HCT116 (cell line): ENCODE data around the gene SH2D7. TPM values are rescaled to one million over a fixed set of nuclear protein-coding genes. Genes with fewer than 3 reads are reported as not detected.
A peak's percentile ranks its signal among the peaks of the same experiment; 100 is the strongest.

Experiments used
- ATAC-seq: fragments of 200-7000 bp; cut with Tn5 transposase; 2 replicates; pipeline ENCODE4 v1.9.1; 2020; ENCODE audit warnings: mild to moderate bottlenecking, moderate library complexity
- BruUV-seq: library from RNA; stranded (reverse); fragments of 400-500 nt; replicated peaks from 2 replicates; lab custom pipeline; 2021; lab: Mats Ljungman, UMichigan
- CTCF ChIA-PET: fragments of 300-600 bp; sonication (Branson Sonifier 250); formaldehyde crosslinking; loops from one replicate; lab custom pipeline; 2021; ENCODE audit warnings: antibody characterized with exemption; lab: Charles Lee
- POLR2A ChIA-PET: fragments of 300-600, 350-600 bp; sonication (Branson Sonifier 250); formaldehyde crosslinking; loops from one replicate; lab custom pipeline; 2021; ENCODE audit warnings: antibody characterized with exemption; lab: Charles Lee
- RAD21 ChIA-PET, 2 experiments: fragments of 300-600 bp; sonication (Branson Sonifier 250); formaldehyde crosslinking; loops; one replicate each; lab custom pipeline; 2023; ENCODE audit warnings: low total read pairs in 2 of 2; ENCODE audit not compliant: uncharacterized antibody in 2 of 2, unreplicated experiment in 2 of 2, low non-redundant PET in 1 of 2; lab: Charles Lee
- DNase-seq: peaks from one replicate; pipeline ENCODE4 v3.0.0-alpha.2; 2010; ENCODE audit warnings: low read depth, low spot score
- H2AFZ ChIP-seq: fragments of 200-600 bp; shearing (Covaris generic), sonication (generic); 2 replicates; pipeline ENCODE4 v1.6.1; 2017; ENCODE audit warnings: low read depth, mixed run types, mixed read lengths, antibody characterized with exemption, low read length; ENCODE audit not compliant: poor library complexity, severe bottlenecking
- H3K27ac ChIP-seq: 2 replicates; pipeline ENCODE4 v1.5.1; 2012; ENCODE audit warnings: low read depth, low read length
- H3K27me3 ChIP-seq: fragments of 200-600 bp; sonication (generic); 2 replicates; pipeline ENCODE4 v1.6.1; 2016; ENCODE audit warnings: mixed run types, low read length, mixed read lengths; ENCODE audit not compliant: insufficient read depth
- H3K36me3 ChIP-seq, 2 experiments: fragments of 200-500 bp in 1 of 2; fragments of 200-600 bp in 1 of 2; sonication (Bioruptor generic) in 1 of 2; sonication (generic) in 1 of 2; 2 replicates each; pipeline versions ENCODE4 v1.5.1 to v1.6.1; 2014 to 2016; ENCODE audit warnings: low read length in 2 of 2, inconsistent platforms in 1 of 2, mixed read lengths in 1 of 2, mixed run types in 1 of 2; ENCODE audit not compliant: insufficient read depth in 2 of 2, control insufficient read depth in 1 of 2
- H3K4me1 ChIP-seq, 2 experiments: fragments of 200-600 bp in 1 of 2; sonication (generic) in 1 of 2; 2 replicates each; pipeline versions ENCODE4 v1.5.1 to v1.6.1; 2012 to 2017; ENCODE audit warnings: low read length in 2 of 2, inconsistent platforms in 1 of 2, mild to moderate bottlenecking in 1 of 2, mixed read lengths in 1 of 2, mixed run types in 1 of 2, moderate library complexity in 1 of 2; ENCODE audit not compliant: insufficient read depth in 2 of 2, control insufficient read depth in 1 of 2
- H3K4me2 ChIP-seq: fragments of 200-600 bp; sonication (generic); 2 replicates; pipeline ENCODE4 v1.6.1; 2017; ENCODE audit warnings: mixed run types, low read length, mixed read lengths
- H3K4me3 ChIP-seq, 2 experiments: fragments of 200-600 bp in 1 of 2; sonication (generic) in 1 of 2; replicated peaks in 1 of 2; 2 replicates each; pipeline ENCODE4 v1.5.1; 2011 to 2016; ENCODE audit warnings: low read length in 2 of 2, control low read depth in 1 of 2, low read depth in 1 of 2, mild to moderate bottlenecking in 1 of 2, mixed read lengths in 1 of 2, mixed run types in 1 of 2
- H3K79me2 ChIP-seq: fragments of 200-600 bp; sonication (generic); 2 replicates; pipeline ENCODE4 v1.6.1; 2017; ENCODE audit warnings: mild to moderate bottlenecking, mixed run types, low read length, moderate library complexity, mixed read lengths; ENCODE audit not compliant: insufficient read depth
- H3K9ac ChIP-seq: fragments of 200-600 bp; sonication (generic); 2 replicates; pipeline ENCODE4 v1.6.1; 2016; ENCODE audit warnings: low read length, mixed read lengths
- H3K9me2 ChIP-seq: fragments of 200-600 bp; sonication (generic), shearing (Covaris generic); 2 replicates; pipeline ENCODE4 v1.6.1; 2017; ENCODE audit warnings: mixed run types, mild to moderate bottlenecking, moderate library complexity; ENCODE audit not compliant: insufficient read depth
- H3K9me3 ChIP-seq, 2 experiments: fragments of 200-500 bp in 1 of 2; fragments of 200-600 bp in 1 of 2; sonication (Bioruptor generic) in 1 of 2; sonication (generic) in 1 of 2; 2 replicates each; pipeline ENCODE4 v1.6.1; 2014 to 2017; ENCODE audit warnings: low read length in 2 of 2, mixed read lengths in 2 of 2, inconsistent platforms in 1 of 2, low read depth in 1 of 2, mild to moderate bottlenecking in 1 of 2, mixed run types in 1 of 2, moderate library complexity in 1 of 2; ENCODE audit not compliant: control insufficient read depth in 1 of 2, insufficient read depth in 1 of 2
- H4K20me1 ChIP-seq: fragments of 200-600 bp; sonication (generic), shearing (Covaris generic); 2 replicates; pipeline ENCODE4 v1.6.1; 2017; ENCODE audit warnings: mixed run types, mild to moderate bottlenecking, moderate library complexity; ENCODE audit not compliant: insufficient read depth
- CBX3 ChIP-seq: IDR thresholded peaks from 2 replicates; pipeline ENCODE4 v1.6.1; 2012; ENCODE audit warnings: low read depth
- CEBPB ChIP-seq: IDR thresholded peaks from 2 replicates; pipeline ENCODE4 v1.6.1; 2012; ENCODE audit warnings: low read depth
- EGR1 ChIP-seq: IDR thresholded peaks from 2 replicates; pipeline ENCODE4 v1.6.1; 2012; ENCODE audit warnings: low read depth
- ELF1 ChIP-seq: IDR thresholded peaks from 2 replicates; pipeline ENCODE4 v1.6.1; 2012; ENCODE audit warnings: low read depth, borderline replicate concordance
- EZH2 ChIP-seq: fragments of 200-600 bp; sonication (generic); IDR thresholded peaks from 2 replicates; pipeline ENCODE4 v1.6.1; 2017; ENCODE audit warnings: antibody characterized with exemption, mixed run types
- FOSL1 ChIP-seq: IDR thresholded peaks from 2 replicates; pipeline ENCODE4 v1.6.1; 2012; ENCODE audit warnings: low read depth
- POLR2AphosphoS5 ChIP-seq: IDR thresholded peaks from 2 replicates; pipeline ENCODE4 v1.6.1; 2011; ENCODE audit warnings: mild to moderate bottlenecking, low read depth, low read length, moderate library complexity
- SRF ChIP-seq: IDR thresholded peaks from 2 replicates; pipeline ENCODE4 v1.6.1; 2012; ENCODE audit warnings: low read depth
- intact Hi-C: fragments of 100-400 bp; cut with micrococcal nuclease; formaldehyde crosslinking; loops from 2 replicates; pipeline ENCODE4 v1.10.0; 2022
- total RNA-seq: library from RNA; stranded (reverse); gene quantifications from one replicate; pipeline ENCODE4 v1.2.1, GENCODE V29; 2021; ENCODE audit not compliant: unreplicated experiment
- TF ChIP-seq, protein P1 (sequence below): IDR thresholded peaks from 2 replicates; pipeline ENCODE4 v1.6.1; 2012; ENCODE audit warnings: low read depth

The SH2D7 gene
- total RNA-seq, 1 experiment from 2014 or later: not detected

GRCh38 chr15:78055919-78056713, 36.2 kb upstream of the SH2D7 start:
- H3K9me3 ChIP-seq: no peaks in the 10 kb centered on the region
- no peak overlapping the region for H3K27ac ChIP-seq
- peak overlapping the region; percentile 43 for H3K4me2 ChIP-seq
- ATAC-seq (peak; percentile 70), DNase-seq (no peak)
- ChIA-PET POLR2A (no interaction called here), CTCF (no interaction called here), RAD21 (no interaction called here)
- TF ChIP-seq FOSL1 (no peak), CEBPB (no peak), SRF (no peak), EGR1 (no peak), CBX3 (no peak), ELF1 (no peak), EZH2 (no peak), POLR2AphosphoS5 (no peak)
- TF ChIP-seq, protein P1, sequence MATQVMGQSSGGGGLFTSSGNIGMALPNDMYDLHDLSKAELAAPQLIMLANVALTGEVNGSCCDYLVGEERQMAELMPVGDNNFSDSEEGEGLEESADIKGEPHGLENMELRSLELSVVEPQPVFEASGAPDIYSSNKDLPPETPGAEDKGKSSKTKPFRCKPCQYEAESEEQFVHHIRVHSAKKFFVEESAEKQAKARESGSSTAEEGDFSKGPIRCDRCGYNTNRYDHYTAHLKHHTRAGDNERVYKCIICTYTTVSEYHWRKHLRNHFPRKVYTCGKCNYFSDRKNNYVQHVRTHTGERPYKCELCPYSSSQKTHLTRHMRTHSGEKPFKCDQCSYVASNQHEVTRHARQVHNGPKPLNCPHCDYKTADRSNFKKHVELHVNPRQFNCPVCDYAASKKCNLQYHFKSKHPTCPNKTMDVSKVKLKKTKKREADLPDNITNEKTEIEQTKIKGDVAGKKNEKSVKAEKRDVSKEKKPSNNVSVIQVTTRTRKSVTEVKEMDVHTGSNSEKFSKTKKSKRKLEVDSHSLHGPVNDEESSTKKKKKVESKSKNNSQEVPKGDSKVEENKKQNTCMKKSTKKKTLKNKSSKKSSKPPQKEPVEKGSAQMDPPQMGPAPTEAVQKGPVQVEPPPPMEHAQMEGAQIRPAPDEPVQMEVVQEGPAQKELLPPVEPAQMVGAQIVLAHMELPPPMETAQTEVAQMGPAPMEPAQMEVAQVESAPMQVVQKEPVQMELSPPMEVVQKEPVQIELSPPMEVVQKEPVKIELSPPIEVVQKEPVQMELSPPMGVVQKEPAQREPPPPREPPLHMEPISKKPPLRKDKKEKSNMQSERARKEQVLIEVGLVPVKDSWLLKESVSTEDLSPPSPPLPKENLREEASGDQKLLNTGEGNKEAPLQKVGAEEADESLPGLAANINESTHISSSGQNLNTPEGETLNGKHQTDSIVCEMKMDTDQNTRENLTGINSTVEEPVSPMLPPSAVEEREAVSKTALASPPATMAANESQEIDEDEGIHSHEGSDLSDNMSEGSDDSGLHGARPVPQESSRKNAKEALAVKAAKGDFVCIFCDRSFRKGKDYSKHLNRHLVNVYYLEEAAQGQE: no peak
- H3K9me2 ChIP-seq: no peaks in the 10 kb centered on the region
- no peak overlapping the region for H2AFZ ChIP-seq
- H3K9ac ChIP-seq: no peak overlapping the region
- H4K20me1 ChIP-seq: no peaks in the 10 kb centered on the region
- peaks cover 17 to 31% of the 10 kb centered on the region in 2 experiments for H3K4me1 ChIP-seq
- H3K79me2 ChIP-seq: no peaks in the 10 kb centered on the region; the same call in 1 of the 2 replicates
- no peak overlapping the region for H3K4me3 ChIP-seq
- intact Hi-C loops: no loop called here
- no peaks in the 10 kb centered on the region for H3K27me3 ChIP-seq
- H3K36me3 ChIP-seq: no peaks in the 10 kb centered on the region
- no TSS peak for BruUV-seq
